SK-N-SH treated with all-trans-retinoic acid at 6 μM for 48 hours (cell line): ENCODE measurements around the gene TEX44.

ENCODE experiments used
- GLIS3 ChIP-seq: fragments of 250-450 bp; sonication (Bioruptor Pico); IDR thresholded peaks from 2 replicates; pipeline ENCODE4 v1.5.0; 2020; ENCODE audit warnings: mild to moderate bottlenecking, moderate library complexity
- TF ChIP-seq, protein P1 (sequence below): fragments of 250-450 bp; sonication (Bioruptor Pico); IDR thresholded peaks from 2 replicates; pipeline ENCODE4 v1.5.1; 2020; ENCODE audit warnings: low read depth, mild to moderate bottlenecking, moderate library complexity

- no peak for TF ChIP-seq GLIS3 (CRISPR knock-in tag)
- TF ChIP-seq, protein P1, sequence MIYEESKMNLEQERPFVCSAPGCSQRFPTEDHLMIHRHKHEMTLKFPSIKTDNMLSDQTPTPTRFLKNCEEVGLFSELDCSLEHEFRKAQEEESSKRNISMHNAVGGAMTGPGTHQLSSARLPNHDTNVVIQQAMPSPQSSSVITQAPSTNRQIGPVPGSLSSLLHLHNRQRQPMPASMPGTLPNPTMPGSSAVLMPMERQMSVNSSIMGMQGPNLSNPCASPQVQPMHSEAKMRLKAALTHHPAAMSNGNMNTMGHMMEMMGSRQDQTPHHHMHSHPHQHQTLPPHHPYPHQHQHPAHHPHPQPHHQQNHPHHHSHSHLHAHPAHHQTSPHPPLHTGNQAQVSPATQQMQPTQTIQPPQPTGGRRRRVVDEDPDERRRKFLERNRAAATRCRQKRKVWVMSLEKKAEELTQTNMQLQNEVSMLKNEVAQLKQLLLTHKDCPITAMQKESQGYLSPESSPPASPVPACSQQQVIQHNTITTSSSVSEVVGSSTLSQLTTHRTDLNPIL (CRISPR knock-in tag), result no peak
Measured at GRCh38 chr2:231583982-231584381, 8.7 kb upstream of the TEX44 start.
